HepG2 (cell line): ENCODE results near the gene MYO9A. TPM values are rescaled to one million over a fixed set of nuclear protein-coding genes. Genes with fewer than 3 reads are reported as not detected.

Experiments used
- DNMT3B ChIP-seq: conservative IDR thresholded peaks from 2 replicates; pipeline ENCODE4 v1.6.1; 2016; ENCODE audit warnings: missing biosample characterization, control low read depth
- ELF1 ChIP-seq: sonication (generic); formaldehyde crosslinking; IDR thresholded peaks from 2 replicates; pipeline ENCODE4 v1.4.0; 2020; ENCODE audit warnings: missing genetic modification reagents
- ELF3 ChIP-seq: IDR thresholded peaks from 2 replicates; pipeline ENCODE4 v1.6.1; 2016; ENCODE audit warnings: missing genetic modification reagents, missing compliant biosample characterization
- ETV5 ChIP-seq: IDR thresholded peaks from 2 replicates; pipeline ENCODE4 v1.6.1; 2018; ENCODE audit warnings: missing biosample characterization, missing genetic modification reagents, inconsistent platforms, borderline replicate concordance
- FOXA1 ChIP-seq, 2 experiments: fragments of 450-650 bp in 1 of 2; sonication (generic) in 1 of 2; formaldehyde crosslinking in 1 of 2; IDR thresholded peaks; 2 replicates each; pipeline versions ENCODE4 v1.4.0 to v1.6.1; 2016 to 2020; ENCODE audit warnings: missing genetic modification reagents in 1 of 2
- KLF15 ChIP-seq: sonication (generic); formaldehyde crosslinking; IDR thresholded peaks from 2 replicates; pipeline ENCODE4 v1.8.1; 2023; ENCODE audit warnings: borderline replicate concordance, mild to moderate bottlenecking, inconsistent platforms, missing genetic modification reagents, mixed read lengths
- NCOR1 ChIP-seq: fragments of 200-600 bp; sonication (generic); IDR thresholded peaks from 2 replicates; pipeline ENCODE4 v1.7.0; 2017; ENCODE audit warnings: antibody characterized with exemption, low read length, borderline replicate concordance
- NFATC3 ChIP-seq: sonication (generic); formaldehyde crosslinking; IDR thresholded peaks from 2 replicates; pipeline ENCODE4 v1.5.1; 2020; ENCODE audit warnings: mild to moderate bottlenecking, missing genetic modification reagents
- RFX1 ChIP-seq: fragments of 450-650 bp; IDR thresholded peaks from 2 replicates; pipeline ENCODE4 v1.6.1; 2017
- SRY ChIP-seq: sonication (generic); formaldehyde crosslinking; IDR thresholded peaks from 2 replicates; pipeline ENCODE4 v1.8.0; 2022; ENCODE audit warnings: mild to moderate bottlenecking, missing genetic modification reagents
- STAG1 ChIP-seq: sonication (generic); formaldehyde crosslinking; IDR thresholded peaks from 2 replicates; pipeline ENCODE4 v1.4.0; 2020; ENCODE audit warnings: missing genetic modification reagents
- TARDBP ChIP-seq: sonication (generic); formaldehyde crosslinking; IDR thresholded peaks from 2 replicates; pipeline ENCODE4 v1.8.0; 2022; ENCODE audit warnings: mild to moderate bottlenecking, missing genetic modification reagents
- TBL1XR1 ChIP-seq: fragments of 150-350 bp; IDR thresholded peaks from 2 replicates; pipeline ENCODE4 v1.6.1; 2014; ENCODE audit warnings: borderline replicate concordance, low read length; ENCODE audit not compliant: partially characterized antibody
- TOE1 ChIP-seq: sonication (generic); formaldehyde crosslinking; IDR thresholded peaks from 2 replicates; pipeline ENCODE4 v1.4.0; 2020; ENCODE audit warnings: mild to moderate bottlenecking, missing genetic modification reagents
- XRCC5 ChIP-seq: fragments of 200-400 bp; formaldehyde crosslinking; optimal IDR thresholded peaks from 2 replicates; pipeline ENCODE3; 2017; ENCODE audit warnings: mild to moderate bottlenecking, low read length
- ZFP62 ChIP-seq: sonication (generic); formaldehyde crosslinking; IDR thresholded peaks from 2 replicates; pipeline ENCODE4 v1.4.0; 2020; ENCODE audit warnings: missing genetic modification reagents
- ZNF234 ChIP-seq: sonication (generic); formaldehyde crosslinking; conservative IDR thresholded peaks from 2 replicates; pipeline ENCODE4 v1.5.1; 2020; ENCODE audit warnings: mild to moderate bottlenecking, missing genetic modification reagents
- ZNF496 ChIP-seq: sonication (generic); formaldehyde crosslinking; IDR thresholded peaks from 2 replicates; pipeline ENCODE4 v1.8.1; 2023; ENCODE audit warnings: mild to moderate bottlenecking, moderate library complexity, missing genetic modification reagents; ENCODE audit not compliant: insufficient replicate concordance
- ZNF546 ChIP-seq: sonication (generic); formaldehyde crosslinking; conservative IDR thresholded peaks from 2 replicates; pipeline ENCODE4 v1.8.1; 2023; ENCODE audit warnings: mild to moderate bottlenecking, missing genetic modification reagents
- polyA plus RNA-seq, 8 experiments: library from polyadenylated mRNA; depleted of rRNA in 3 of 8; stranded (reverse) in 7 of 8; unstranded in 1 of 8; fragments of >200 nt; fragmentation: Illumina TruSeq in 4 of 8; extraction: Trizol in 4 of 8; gene quantifications; 2 replicates each; pipeline versions ENCODE4 v1.2.1 to v1.2.3, GENCODE V29; 2011 to 2016; ENCODE audit warnings: low read depth in 4 of 8, missing spikeins in 1 of 8, mixed read lengths in 1 of 8; ENCODE audit not compliant: insufficient read depth in 1 of 8
- total RNA-seq, 5 experiments: library from RNA; depleted of rRNA; stranded (reverse); fragments of >200 nt; fragmentation: Illumina TruSeq; extraction: Trizol; gene quantifications; 2 replicates each; pipeline ENCODE4 v1.2.3, GENCODE V29; 2016; ENCODE audit warnings: low read depth in 1 of 5
- TF ChIP-seq, protein P1 (sequence below): sonication (generic); formaldehyde crosslinking; IDR thresholded peaks from 2 replicates; pipeline ENCODE4 v1.8.0; 2022; ENCODE audit warnings: mild to moderate bottlenecking, missing genetic modification reagents, moderate library complexity
- TF ChIP-seq, protein P2 (sequence below): fragments of 450-650 bp; IDR thresholded peaks from 2 replicates; pipeline ENCODE4 v1.6.1; 2016
- TF ChIP-seq, protein P3 (sequence below): sonication (generic); formaldehyde crosslinking; IDR thresholded peaks from 2 replicates; pipeline ENCODE4 v1.4.0; 2020; ENCODE audit warnings: missing genetic modification reagents
- TF ChIP-seq, protein P4 (sequence below): sonication (generic); formaldehyde crosslinking; IDR thresholded peaks from 2 replicates; pipeline ENCODE4 v1.8.0; 2022; ENCODE audit warnings: missing genetic modification reagents, mild to moderate bottlenecking, borderline replicate concordance
- TF ChIP-seq, protein P5 (sequence below): sonication (generic); formaldehyde crosslinking; IDR thresholded peaks from 2 replicates; pipeline ENCODE4 v1.8.0; 2022; ENCODE audit warnings: missing genetic modification reagents, mild to moderate bottlenecking, inconsistent platforms, borderline replicate concordance

The MYO9A gene
- total and polyA plus RNA-seq, 2 of the 13 experiments (the other 11 are each of a cell fraction or from before 2014, with no cell fraction given), result 4.8 to 15.3 TPM

DNA sequence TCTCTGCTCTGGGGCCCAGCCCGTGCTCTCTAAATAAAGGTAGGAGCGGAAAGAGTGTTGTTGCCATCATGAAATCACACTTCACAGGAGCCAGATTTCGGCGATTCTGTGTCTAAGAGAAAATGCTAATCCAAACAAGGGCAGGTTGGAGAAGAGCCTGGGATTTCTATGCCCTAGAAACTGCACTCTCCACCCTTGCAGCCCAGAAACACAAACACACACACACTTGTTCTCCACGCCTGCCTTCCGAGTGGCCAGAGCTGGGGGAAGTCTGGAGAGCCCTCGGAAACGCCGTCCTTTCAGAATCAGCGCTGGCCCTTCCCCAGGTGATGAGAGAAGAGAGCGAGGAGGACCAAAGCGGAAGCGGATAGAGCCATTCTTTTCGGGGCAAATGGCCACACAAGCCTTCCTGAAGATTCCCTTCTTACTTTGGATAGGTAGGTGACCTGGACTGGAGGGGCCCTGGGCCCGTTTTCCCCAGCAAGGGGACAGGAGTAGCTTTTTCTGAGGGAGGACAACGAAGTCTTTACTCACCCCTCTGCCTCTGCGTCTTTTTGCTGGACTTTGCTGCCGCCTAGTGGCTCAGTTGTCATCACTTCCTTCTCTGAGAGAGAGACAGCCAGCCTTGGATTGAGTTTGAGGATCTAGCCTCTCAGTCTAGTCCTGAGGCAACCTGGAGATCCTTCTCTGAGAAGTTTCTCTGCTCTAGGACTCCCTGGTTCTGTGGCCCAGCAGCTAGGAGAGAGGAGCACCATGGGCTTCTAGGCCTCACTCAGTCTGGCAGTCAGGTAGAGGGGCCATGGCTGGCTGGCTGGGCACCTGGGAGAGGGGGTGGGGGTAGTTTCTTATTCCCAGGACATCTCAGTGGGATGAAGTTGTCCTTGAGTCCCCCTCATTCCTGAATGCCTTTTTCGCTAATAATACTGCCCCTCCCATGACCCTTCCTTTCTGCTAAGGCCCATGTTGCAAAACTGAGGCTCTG, 38.0 kb upstream of the MYO9A start (continued):
- TF ChIP-seq, protein P1, sequence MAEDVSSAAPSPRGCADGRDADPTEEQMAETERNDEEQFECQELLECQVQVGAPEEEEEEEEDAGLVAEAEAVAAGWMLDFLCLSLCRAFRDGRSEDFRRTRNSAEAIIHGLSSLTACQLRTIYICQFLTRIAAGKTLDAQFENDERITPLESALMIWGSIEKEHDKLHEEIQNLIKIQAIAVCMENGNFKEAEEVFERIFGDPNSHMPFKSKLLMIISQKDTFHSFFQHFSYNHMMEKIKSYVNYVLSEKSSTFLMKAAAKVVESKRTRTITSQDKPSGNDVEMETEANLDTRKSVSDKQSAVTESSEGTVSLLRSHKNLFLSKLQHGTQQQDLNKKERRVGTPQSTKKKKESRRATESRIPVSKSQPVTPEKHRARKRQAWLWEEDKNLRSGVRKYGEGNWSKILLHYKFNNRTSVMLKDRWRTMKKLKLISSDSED (CRISPR knock-in tag), result no peak
- TF ChIP-seq, protein P2, sequence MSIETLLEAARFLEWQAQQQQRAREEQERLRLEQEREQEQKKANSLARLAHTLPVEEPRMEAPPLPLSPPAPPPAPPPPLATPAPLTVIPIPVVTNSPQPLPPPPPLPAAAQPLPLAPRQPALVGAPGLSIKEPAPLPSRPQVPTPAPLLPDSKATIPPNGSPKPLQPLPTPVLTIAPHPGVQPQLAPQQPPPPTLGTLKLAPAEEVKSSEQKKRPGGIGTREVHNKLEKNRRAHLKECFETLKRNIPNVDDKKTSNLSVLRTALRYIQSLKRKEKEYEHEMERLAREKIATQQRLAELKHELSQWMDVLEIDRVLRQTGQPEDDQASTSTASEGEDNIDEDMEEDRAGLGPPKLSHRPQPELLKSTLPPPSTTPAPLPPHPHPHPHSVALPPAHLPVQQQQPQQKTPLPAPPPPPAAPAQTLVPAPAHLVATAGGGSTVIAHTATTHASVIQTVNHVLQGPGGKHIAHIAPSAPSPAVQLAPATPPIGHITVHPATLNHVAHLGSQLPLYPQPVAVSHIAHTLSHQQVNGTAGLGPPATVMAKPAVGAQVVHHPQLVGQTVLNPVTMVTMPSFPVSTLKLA, result no peak
- TF ChIP-seq TBL1XR1 (no peak), ZNF234 (CRISPR knock-in tag) (no peak), RFX1 (no peak), STAG1 (CRISPR knock-in tag) (peak; percentile 97), ETV5 (peak; percentile 61; the same call in 1 of the 2 replicates), TARDBP (CRISPR knock-in tag) (no peak), ZNF546 (no peak), NFATC3 (CRISPR knock-in tag) (no peak), XRCC5 (peak; percentile 72), ZNF496 (CRISPR knock-in tag) (no peak), SRY (no peak), ZFP62 (CRISPR knock-in tag) (no peak), ELF1 (CRISPR knock-in tag) (peak; percentile 36), NCOR1 (no peak), ELF3 (CRISPR knock-in tag) (peak; percentile 94), KLF15 (CRISPR knock-in tag) (no peak), TOE1 (no peak), DNMT3B (CRISPR knock-in tag) (no peak), FOXA1 (IDR thresholded peaks at IDR 0.05) (no peak), FOXA1 (CRISPR knock-in tag; IDR thresholded peaks at IDR 0.05) (no peak)
- TF ChIP-seq, protein P3, sequence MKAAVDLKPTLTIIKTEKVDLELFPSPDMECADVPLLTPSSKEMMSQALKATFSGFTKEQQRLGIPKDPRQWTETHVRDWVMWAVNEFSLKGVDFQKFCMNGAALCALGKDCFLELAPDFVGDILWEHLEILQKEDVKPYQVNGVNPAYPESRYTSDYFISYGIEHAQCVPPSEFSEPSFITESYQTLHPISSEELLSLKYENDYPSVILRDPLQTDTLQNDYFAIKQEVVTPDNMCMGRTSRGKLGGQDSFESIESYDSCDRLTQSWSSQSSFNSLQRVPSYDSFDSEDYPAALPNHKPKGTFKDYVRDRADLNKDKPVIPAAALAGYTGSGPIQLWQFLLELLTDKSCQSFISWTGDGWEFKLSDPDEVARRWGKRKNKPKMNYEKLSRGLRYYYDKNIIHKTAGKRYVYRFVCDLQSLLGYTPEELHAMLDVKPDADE (CRISPR knock-in tag), result no peak
- TF ChIP-seq, protein P4, sequence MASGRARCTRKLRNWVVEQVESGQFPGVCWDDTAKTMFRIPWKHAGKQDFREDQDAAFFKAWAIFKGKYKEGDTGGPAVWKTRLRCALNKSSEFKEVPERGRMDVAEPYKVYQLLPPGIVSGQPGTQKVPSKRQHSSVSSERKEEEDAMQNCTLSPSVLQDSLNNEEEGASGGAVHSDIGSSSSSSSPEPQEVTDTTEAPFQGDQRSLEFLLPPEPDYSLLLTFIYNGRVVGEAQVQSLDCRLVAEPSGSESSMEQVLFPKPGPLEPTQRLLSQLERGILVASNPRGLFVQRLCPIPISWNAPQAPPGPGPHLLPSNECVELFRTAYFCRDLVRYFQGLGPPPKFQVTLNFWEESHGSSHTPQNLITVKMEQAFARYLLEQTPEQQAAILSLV (CRISPR knock-in tag), result no peak
- TF ChIP-seq, protein P5, sequence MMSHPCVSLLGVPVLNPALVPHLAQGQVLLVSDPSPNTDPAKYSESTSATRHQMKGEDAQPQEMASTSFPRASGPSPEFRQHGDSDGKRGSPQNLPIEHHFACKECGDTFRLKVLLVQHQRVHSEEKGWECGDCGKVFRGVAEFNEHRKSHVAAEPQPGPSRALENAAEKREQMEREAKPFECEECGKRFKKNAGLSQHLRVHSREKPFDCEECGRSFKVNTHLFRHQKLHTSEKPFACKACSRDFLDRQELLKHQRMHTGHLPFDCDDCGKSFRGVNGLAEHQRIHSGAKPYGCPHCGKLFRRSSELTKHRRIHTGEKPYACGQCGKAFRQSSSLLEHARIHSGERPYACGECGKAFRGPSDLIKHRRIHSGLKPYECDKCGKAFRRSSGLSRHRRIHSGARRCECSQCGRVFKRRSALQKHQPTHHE (CRISPR knock-in tag), result no peak
